ENCODE measurements around the gene GAPT. TPM values are rescaled to one million over a fixed set of nuclear protein-coding genes. Genes with fewer than 3 reads are reported as not detected.

GAPT gene
- total and polyA plus RNA-seq, 12 donors: 0.28 to 2.2 (median 0.65) TPM; not detected in 1

DNA sequence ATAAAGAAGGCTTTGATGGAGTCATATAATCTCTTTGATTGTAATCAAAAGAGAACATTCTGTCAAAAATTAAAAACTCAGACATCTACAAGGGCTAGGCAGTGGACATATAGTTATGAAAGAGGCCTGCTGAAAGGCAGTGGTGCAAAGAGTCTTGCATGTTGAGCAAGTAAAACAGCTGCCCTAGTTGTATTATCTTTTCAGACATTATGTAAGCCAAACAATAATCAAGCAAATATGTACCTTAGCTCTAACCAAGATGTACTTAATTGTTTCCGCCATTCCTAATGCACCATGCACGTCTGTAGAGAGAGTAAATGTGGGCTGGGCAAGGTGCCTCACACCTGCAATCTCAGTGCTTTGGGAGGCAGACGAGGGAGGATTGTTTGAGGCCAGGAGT lies 14.3 kb downstream of the GAPT start:
- no peak for TF ChIP-seq POLR2A (IDR thresholded peaks at IDR 0.05)
- TF ChIP-seq, protein P1, sequence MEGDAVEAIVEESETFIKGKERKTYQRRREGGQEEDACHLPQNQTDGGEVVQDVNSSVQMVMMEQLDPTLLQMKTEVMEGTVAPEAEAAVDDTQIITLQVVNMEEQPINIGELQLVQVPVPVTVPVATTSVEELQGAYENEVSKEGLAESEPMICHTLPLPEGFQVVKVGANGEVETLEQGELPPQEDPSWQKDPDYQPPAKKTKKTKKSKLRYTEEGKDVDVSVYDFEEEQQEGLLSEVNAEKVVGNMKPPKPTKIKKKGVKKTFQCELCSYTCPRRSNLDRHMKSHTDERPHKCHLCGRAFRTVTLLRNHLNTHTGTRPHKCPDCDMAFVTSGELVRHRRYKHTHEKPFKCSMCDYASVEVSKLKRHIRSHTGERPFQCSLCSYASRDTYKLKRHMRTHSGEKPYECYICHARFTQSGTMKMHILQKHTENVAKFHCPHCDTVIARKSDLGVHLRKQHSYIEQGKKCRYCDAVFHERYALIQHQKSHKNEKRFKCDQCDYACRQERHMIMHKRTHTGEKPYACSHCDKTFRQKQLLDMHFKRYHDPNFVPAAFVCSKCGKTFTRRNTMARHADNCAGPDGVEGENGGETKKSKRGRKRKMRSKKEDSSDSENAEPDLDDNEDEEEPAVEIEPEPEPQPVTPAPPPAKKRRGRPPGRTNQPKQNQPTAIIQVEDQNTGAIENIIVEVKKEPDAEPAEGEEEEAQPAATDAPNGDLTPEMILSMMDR (IDR thresholded peaks at IDR 0.05): no peak
- 60 to 75% (median 67%) methylated on average over 3 of the region's 3 CpGs for WGBS, 4 donors
- DNase-seq: no peak
- Histone ChIP-seq H3K4me3 (no peak overlapping the region), H3K9me3 (replicated peaks in 1 of 3) (no peaks in the 10 kb centered on the region), H3K4me1 (replicated peaks in 1 of 2) (no peaks in the 10 kb centered on the region), H3K36me3 (replicated peaks in 1 of 2) (no peaks in the 10 kb centered on the region), H3K27ac (no peak overlapping the region), H3K27me3 (no peaks in the 10 kb centered on the region)
- intact Hi-C loops (cut with DNase I): no loop called here

DNA sequence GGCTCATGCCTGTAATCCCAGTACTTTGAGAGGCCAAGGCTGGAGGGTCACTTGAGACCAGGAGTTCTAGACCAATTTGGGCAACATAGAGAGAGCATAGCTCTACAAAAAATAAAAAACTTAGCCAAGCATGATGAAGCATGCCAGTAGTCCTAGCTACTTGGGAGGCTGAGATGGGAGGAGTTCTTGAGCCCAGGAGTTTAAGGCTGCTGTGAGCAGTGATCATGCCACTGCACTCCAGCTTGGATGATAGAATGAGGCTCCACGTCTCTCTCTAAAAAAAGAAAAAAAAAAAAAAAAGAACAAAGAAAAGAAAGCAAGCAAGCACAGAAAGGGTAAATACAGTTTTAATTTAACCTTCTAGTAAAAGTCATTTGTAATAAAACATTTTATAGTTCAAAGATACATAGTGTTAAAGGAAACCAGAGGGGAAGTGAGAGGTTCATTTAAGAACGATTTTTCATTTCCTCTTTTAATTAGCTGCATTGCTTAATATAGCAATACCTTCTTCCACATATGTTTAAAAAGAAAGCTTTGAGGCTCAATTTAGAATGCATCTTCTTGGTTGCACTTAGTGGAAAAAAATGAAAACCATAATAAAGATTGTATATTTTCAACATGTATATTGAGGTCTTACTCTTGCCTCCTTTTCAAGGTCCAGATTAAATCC lies 14.9 kb downstream of the GAPT start:
- H3K27me3 ChIP-seq: no peaks in the 10 kb centered on the region
- WGBS, 4 donors: 49 to 56% (median 54%) methylated on average over 2 of the region's 2 CpGs
- intact Hi-C loops (cut with DNase I): no loop called here

DNA sequence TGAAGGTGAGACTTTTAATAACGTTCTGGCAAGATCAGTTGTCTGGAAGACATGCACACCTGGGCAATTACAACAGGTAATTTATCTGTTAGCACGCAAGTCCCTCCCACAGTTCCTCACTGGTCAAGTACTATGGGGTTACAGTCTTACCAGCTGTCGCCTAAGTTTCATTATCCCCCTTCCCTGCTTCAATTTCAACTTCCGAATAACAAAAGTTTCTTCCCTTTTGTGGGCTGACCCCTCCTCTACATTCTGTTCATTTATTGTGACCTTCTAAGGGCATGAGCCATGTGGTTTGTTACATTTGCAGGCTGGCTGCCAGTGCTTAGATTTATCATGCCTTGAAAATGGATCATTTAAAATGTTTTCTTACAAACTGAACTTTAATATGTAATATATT lies 16.5 kb downstream of the GAPT start:
- Histone ChIP-seq H3K9me3 (replicated peaks in 1 of 3) (no peaks in the 10 kb centered on the region), H3K4me1 (replicated peaks in 1 of 2) (no peaks in the 10 kb centered on the region), H3K36me3 (replicated peaks in 1 of 2) (no peaks in the 10 kb centered on the region), H3K27me3 (no peaks in the 10 kb centered on the region), H3K4me3 (no peak overlapping the region), H3K27ac (no peak overlapping the region)
- WGBS, 4 donors: 65 to 69% (median 67%) methylated on average over 4 of the region's 4 CpGs
- DNase-seq: no peak
- TF ChIP-seq, protein P1 (IDR thresholded peaks at IDR 0.05): no peak
- TF ChIP-seq POLR2A (IDR thresholded peaks at IDR 0.05): no peak
- intact Hi-C loops (cut with DNase I): no loop called here

More for the DNA sequence above, 14.9 kb downstream of the GAPT start:
- no peaks in the 10 kb centered on the region for H3K36me3 ChIP-seq (replicated peaks in 1 of 2)
- no peak overlapping the region for H3K27ac ChIP-seq
- H3K9me3 ChIP-seq (replicated peaks in 1 of 3): no peaks in the 10 kb centered on the region
- H3K4me3 ChIP-seq: no peak overlapping the region
- TF ChIP-seq POLR2A (IDR thresholded peaks at IDR 0.05): no peak
- TF ChIP-seq, protein P1 (IDR thresholded peaks at IDR 0.05): no peak
- H3K4me1 ChIP-seq (replicated peaks in 1 of 2): no peaks in the 10 kb centered on the region
- DNase-seq: no peak

DNA sequence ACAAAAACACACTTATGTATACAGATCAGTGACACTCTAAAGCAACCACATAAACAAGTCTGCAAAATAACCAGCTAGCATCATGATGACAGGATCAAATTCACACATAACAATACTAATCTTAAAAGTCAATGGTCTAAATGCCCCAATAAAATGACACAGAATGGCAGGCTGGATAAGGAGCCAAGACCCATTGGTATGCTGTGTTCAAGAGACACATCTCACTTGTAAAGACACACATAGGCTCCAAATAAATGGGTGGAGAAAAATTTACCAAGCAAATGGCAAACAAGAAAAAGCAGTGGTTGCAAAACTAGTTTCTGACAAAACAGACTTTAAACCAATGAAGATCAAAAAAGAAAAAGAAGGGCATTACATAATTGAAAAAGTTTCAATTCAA lies 26.0 kb downstream of the GAPT start:
- Histone ChIP-seq H3K36me3 (replicated peaks in 1 of 2) (no peaks in the 10 kb centered on the region), H3K9me3 (replicated peaks in 1 of 3) (no peaks in the 10 kb centered on the region), H3K4me3 (no peak overlapping the region), H3K4me1 (replicated peaks in 1 of 2) (no peaks in the 10 kb centered on the region), H3K27me3 (no peaks in the 10 kb centered on the region), H3K27ac (no peak overlapping the region)
- intact Hi-C loops (cut with DNase I): no loop called here
- no peak for DNase-seq
- TF ChIP-seq, protein P1 (IDR thresholded peaks at IDR 0.05): no peak
- no peak for TF ChIP-seq POLR2A (IDR thresholded peaks at IDR 0.05)

All from adrenal gland (tissue), 12 donors.